IMR-90 (cell line): ENCODE measurements around the gene RAB3A. TPM values are rescaled to one million over a fixed set of nuclear protein-coding genes. Genes with fewer than 3 reads are reported as not detected.

Source experiments
- ELK1 ChIP-seq: fragments of 150-350 bp; IDR thresholded peaks from 2 replicates; pipeline ENCODE4 v1.6.1; 2016; ENCODE audit warnings: low read depth, mild to moderate bottlenecking, low read length, moderate library complexity, borderline replicate concordance
- FOS ChIP-seq: fragments of 150-350 bp; IDR thresholded peaks from 2 replicates; pipeline ENCODE4 v1.6.1; 2016; ENCODE audit warnings: low read depth, low read length
- RAD21 ChIP-seq: IDR thresholded peaks from 2 replicates; pipeline ENCODE4 v1.6.1; 2012; ENCODE audit warnings: low read length, improper control_type of control experiment
- polyA plus RNA-seq, 3 experiments: library from polyadenylated mRNA; depleted of rRNA; stranded (reverse); fragments of >200 nt; gene quantifications; 2 replicates each; pipeline ENCODE4 v1.2.3, GENCODE V29; 2012; ENCODE audit warnings: low replicate concordance in 1 of 3
- total RNA-seq: library from RNA; depleted of rRNA; stranded (reverse); fragments of >200 nt; gene quantifications from 2 replicates; pipeline ENCODE4 v1.2.3, GENCODE V29; 2012

The RAB3A gene
- total and polyA plus RNA-seq, 2 of the 4 experiments (the other 2 are of a cell fraction): 3.0 to 13.6 TPM

- no peak for TF ChIP-seq ELK1
- no peak for TF ChIP-seq RAD21
- TF ChIP-seq FOS: peak; percentile 79
Observed at GRCh38 chr19:18192673-18193387, 11.0 kb downstream of the RAB3A start, which contains the start of gene MPV17L2 (continued).
